CD1c-positive myeloid dendritic cell (primary cell): ENCODE measurements around the gene TLR3.
"Not testable (repeated sequence)": the region's sequence is repeated elsewhere in the genome, so short reads cannot be mapped to it uniquely, and the experiment has no call there.

Source experiments
- DNase-seq: peaks from one replicate; pipeline ENCODE4 v3.0.0-alpha.2; 2016; ENCODE audit errors: extremely low spot score

TLR3 gene

DNA sequence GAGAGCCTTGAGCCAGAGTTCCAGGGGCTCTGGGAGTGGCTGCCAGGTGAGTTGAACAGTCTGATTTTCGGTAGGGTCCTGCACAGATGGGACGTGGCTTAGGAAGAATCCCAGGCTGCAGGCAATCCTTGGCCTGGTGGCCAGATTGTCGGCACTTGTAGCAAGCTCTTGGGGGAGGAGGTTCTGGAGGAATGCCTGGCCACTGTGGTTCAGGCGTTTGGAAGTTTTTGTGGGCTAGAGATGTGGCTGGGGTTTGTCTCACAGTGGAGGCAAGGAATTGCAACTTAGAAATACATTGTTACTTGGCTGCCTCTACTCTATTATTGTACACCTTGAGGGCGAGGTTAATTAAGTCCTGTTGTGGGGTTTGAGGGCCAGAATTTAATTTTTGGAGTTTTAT is 21.5 kb upstream of the TLR3 start:
- DNase-seq: not testable (repeated sequence)

GRCh38 chr4:186050135-186050534 is 18.8 kb upstream of the TLR3 start:
- DNase-seq: not testable (repeated sequence)

DNA sequence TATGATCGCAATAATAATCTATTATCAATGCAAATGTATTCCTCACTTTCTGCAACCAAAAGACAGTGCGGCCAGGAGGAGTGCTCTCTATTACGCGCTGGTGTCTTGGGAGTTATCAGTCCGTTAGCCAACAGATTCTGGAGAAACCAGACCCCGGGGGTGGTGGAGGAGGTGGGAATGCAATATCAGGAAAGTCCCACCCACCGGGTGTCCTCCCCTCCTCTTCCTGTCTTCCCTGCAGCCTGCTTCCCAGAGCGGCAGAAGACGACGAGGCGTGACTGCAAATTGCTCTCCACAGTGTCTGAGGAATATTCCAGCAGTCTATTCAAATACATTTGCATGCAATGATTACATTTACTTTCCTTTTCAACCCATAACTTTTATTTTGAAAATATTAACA is 17.9 kb upstream of the TLR3 start:
- no peak for DNase-seq

GRCh38 chr4:186058253-186058979 is 10.5 kb upstream of the TLR3 start:
- DNase-seq: peak; percentile 6

- no peak for DNase-seq
Observed at GRCh38 chr4:186058980-186059316, 10.0 kb upstream of the TLR3 start.

- peak; percentile 74 for DNase-seq
Observed at GRCh38 chr4:186061921-186062320, 7.0 kb upstream of the TLR3 start.

GRCh38 chr4:186067757-186068385 is 1.1 kb upstream of the TLR3 start:
- peak; percentile 43 for DNase-seq

- no peak for DNase-seq
Observed at GRCh38 chr4:186069729-186070128, 773 bp downstream of the TLR3 start.

DNA sequence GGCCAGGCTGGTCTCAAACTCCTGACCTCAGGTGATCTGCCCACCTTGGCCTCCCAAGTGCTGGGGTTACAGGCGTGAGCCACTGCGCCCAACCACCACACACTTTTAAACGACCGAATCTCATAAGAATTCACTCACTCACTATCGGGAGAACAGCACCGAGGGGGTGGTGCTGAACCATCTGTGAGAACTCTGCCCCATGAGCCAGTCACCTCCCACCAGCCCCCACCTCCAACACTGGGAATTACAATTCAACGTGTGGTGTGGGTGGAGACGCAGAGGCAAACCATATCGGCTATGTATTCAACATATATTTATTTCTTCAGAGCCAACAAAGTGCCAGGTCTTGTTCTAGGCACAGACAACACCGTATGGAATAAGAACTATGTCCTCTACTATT is 3.6 kb downstream of the TLR3 start:
- no peak for DNase-seq

- DNase-seq: peak; percentile 43
Observed at GRCh38 chr4:186074189-186074588, 5.2 kb downstream of the TLR3 start.

- no peak for DNase-seq
Observed at GRCh38 chr4:186078981-186079638, 10.2 kb downstream of the TLR3 start.

- no peak for DNase-seq
Observed at GRCh38 chr4:186079694-186080093, 10.7 kb downstream of the TLR3 start.

GRCh38 chr4:186081202-186081807 is 12.3 kb downstream of the TLR3 start:
- DNase-seq: no peak

- DNase-seq: no peak
Observed at GRCh38 chr4:186082221-186082620, 13.3 kb downstream of the TLR3 start.

- no peak for DNase-seq
Observed at GRCh38 chr4:186088523-186088922, 19.6 kb downstream of the TLR3 start.

DNA sequence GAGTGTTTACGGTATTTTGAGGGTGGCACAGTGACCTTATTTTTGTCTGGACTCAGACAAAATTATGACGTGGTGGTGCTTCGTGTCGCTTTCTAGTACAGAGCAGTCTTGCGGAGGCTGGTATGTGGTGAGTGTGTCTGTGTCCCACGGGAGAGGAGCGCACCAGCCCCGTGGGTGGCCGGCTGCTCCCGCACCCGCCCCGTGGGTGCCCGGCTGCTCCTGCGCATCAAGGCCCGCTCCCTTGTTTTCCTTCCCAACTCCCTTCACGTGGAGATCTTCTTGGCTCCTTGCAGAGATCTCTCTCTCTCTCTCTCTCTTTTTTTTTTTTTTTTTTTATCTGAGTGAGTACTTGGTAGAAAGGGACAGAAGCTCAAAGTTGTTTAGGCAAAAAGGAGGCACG is 23.3 kb downstream of the TLR3 start:
- no peak for DNase-seq

DNA sequence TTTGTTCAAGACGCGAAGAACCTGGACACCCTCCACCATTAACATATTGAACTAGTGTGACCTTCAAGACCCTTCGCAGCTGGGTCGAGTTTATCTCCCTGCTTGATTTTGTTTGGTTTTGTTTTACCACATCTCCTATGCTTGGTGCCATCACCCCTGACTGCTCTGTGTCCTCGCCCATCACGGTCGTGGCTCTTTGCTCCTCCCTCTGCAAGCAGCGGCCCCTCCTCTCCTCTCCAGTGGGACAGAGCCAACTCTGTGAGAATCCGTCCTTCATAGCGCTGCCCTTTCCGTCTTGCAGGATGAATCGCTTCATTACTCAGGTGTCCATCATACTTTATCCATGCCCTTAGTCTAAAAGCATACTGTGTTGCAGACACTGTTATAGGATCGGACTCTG is 26.4 kb downstream of the TLR3 start:
- DNase-seq: no peak

DNA sequence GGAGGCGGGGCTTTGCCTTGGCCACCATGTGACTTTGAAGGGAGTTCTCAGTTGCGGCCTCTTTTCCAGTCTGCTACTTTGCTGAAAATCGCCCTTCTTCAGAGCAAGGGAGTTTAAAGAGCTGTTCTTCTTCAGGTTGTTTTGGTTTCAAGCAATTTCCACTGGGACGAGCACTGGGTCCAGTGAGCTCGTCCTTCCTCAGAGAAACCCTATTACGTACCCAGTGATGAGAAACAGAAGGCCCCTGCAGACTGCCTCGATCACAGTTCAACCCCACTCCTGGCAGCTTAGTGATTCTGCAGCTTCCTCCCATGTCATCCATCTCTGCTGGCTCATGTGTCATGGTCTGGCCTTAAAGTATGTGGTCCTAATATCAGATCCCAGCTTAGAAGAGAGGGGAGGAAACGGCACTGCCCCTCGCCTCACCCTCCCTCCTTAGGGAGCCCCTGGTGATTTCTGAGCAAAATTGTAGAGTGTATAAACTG is 27.8 kb downstream of the TLR3 start:
- no peak for DNase-seq

DNA sequence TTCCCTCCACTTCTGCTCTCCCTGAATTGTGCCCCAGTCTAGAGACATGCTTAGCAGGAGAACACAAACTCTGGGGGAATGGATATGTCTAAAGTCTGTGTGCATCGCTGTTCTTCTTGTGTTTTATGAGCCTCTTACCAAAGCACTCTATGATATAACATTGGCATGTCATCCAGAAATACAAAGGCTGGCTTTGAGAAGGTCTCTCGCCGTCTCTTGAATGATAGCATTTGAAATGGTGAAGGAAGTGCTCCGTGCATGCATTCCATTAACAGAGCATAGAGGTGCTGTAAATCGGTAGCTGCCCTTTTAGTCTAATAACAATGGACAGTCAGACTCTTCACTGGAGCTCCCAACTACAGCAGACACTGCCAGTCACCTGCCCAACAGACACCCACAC is 28.4 kb downstream of the TLR3 start:
- no peak for DNase-seq

- no peak for DNase-seq
Observed at GRCh38 chr4:186102931-186103330, 34.0 kb downstream of the TLR3 start.

DNA sequence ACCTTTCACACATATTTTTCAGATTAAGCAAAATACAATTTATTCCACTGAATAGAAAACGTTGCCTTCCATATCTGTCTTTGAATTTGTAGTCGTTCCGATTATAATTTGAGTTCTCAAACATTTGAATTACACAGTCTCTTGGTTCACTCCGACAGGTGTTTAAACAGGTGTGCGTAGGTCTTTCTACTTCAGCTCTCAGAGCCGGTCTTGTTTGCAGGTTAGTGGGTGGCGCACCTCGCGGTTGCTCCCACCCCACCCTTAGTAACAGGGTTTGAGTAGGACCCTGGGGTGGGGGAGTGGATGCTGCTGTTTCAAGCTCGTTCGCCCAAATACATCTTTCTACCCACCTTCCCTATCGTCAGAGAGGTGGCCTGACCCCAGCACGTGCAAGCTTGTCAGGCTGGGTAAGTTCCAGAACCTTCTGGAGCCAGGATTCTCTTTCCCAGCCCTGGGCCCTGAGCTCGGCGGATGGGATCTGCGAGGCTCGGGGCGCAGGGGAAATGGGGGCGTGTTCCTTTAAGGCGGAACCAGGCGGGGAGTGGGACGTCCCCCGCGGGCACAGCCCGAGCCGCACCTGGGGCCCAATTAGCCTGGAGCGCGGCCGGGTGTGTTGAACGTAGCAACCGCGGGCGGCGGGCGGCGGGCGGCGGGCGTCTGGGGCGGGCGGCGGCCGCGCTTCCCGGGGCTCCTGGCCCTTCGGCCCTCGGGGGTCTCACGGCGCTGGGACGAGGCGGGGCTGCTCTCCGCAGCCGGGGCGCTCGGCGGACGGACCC is 35.3 kb downstream of the TLR3 start, which contains the start of gene FAM149A:
FAM149A (plus strand) TSS at position 591 of the 776 bp plus-strand sequence.
- DNase-seq: peak; percentile 9
